HepG2 (cell line): ENCODE data around the gene DHH. TPM values are rescaled to one million over a fixed set of nuclear protein-coding genes. Genes with fewer than 3 reads are reported as not detected.
A peak's percentile ranks its signal among the peaks of the same experiment; 100 is the strongest.

Source experiments
- ATM ChIP-seq: fragments of 450-650 bp; IDR thresholded peaks from 2 replicates; pipeline ENCODE4 v1.7.1; 2017; ENCODE audit warnings: mild to moderate bottlenecking, borderline replicate concordance
- BORCS8-MEF2B ChIP-seq: sonication (generic); formaldehyde crosslinking; IDR thresholded peaks from 2 replicates; pipeline ENCODE4 v1.8.0; 2022; ENCODE audit warnings: mild to moderate bottlenecking, missing genetic modification reagents
- CBX5 ChIP-seq: sonication (generic); formaldehyde crosslinking; IDR thresholded peaks from 2 replicates; pipeline ENCODE4 v1.4.0; 2020; ENCODE audit warnings: missing genetic modification reagents, borderline replicate concordance
- GABPA ChIP-seq, 2 experiments: IDR thresholded peaks; 2 replicates each; pipeline ENCODE4 v1.6.1; 2011 to 2016; ENCODE audit warnings: low read depth in 2 of 2, low read length in 1 of 2, missing biosample characterization in 1 of 2, missing genetic modification characterization in 1 of 2
- MAFF ChIP-seq: IDR thresholded peaks from 2 replicates; pipeline ENCODE4 v1.6.1; 2011; ENCODE audit warnings: low read depth, low read length, improper control_type of control experiment
- PLRG1 ChIP-seq: fragments of 450-650 bp; conservative IDR thresholded peaks from 2 replicates; pipeline ENCODE4 v1.6.1; 2016
- RFXAP ChIP-seq: sonication (generic); formaldehyde crosslinking; IDR thresholded peaks from 2 replicates; pipeline ENCODE4 v1.4.0; 2020; ENCODE audit warnings: missing genetic modification reagents, borderline replicate concordance
- SMAD9 ChIP-seq: sonication (generic); formaldehyde crosslinking; IDR thresholded peaks from 2 replicates; pipeline ENCODE4 v1.5.1; 2020; ENCODE audit warnings: mild to moderate bottlenecking, missing genetic modification reagents
- SP5 ChIP-seq: IDR thresholded peaks from 2 replicates; pipeline ENCODE4 v1.6.1; 2016; ENCODE audit warnings: low read depth, borderline replicate concordance
- TAF1 ChIP-seq: sonication (generic); formaldehyde crosslinking; IDR thresholded peaks from 2 replicates; pipeline ENCODE4 v1.4.0; 2020; ENCODE audit warnings: missing genetic modification reagents
- TBL1XR1 ChIP-seq: fragments of 150-350 bp; IDR thresholded peaks from 2 replicates; pipeline ENCODE4 v1.6.1; 2014; ENCODE audit warnings: borderline replicate concordance, low read length; ENCODE audit not compliant: partially characterized antibody
- XRCC5 ChIP-seq: fragments of 200-400 bp; formaldehyde crosslinking; optimal IDR thresholded peaks from 2 replicates; pipeline ENCODE3; 2017; ENCODE audit warnings: mild to moderate bottlenecking, low read length
- ZNF337 ChIP-seq: sonication (generic); formaldehyde crosslinking; IDR thresholded peaks from 2 replicates; pipeline ENCODE4 v1.5.1; 2020; ENCODE audit warnings: missing genetic modification reagents, low read depth, mild to moderate bottlenecking, borderline replicate concordance
- ZNF607 ChIP-seq: sonication (generic); formaldehyde crosslinking; IDR thresholded peaks from 2 replicates; pipeline ENCODE4 v1.5.1; 2020; ENCODE audit warnings: missing genetic modification reagents, mild to moderate bottlenecking, borderline replicate concordance
- ZNF83 ChIP-seq: sonication (generic); formaldehyde crosslinking; IDR thresholded peaks from 2 replicates; pipeline ENCODE4 v1.4.0; 2020; ENCODE audit warnings: missing genetic modification reagents, mild to moderate bottlenecking, borderline replicate concordance
- polyA plus RNA-seq, 8 experiments: library from polyadenylated mRNA; depleted of rRNA in 3 of 8; stranded (reverse) in 7 of 8; unstranded in 1 of 8; fragments of >200 nt; fragmentation: Illumina TruSeq in 4 of 8; extraction: Trizol in 4 of 8; gene quantifications; 2 replicates each; pipeline versions ENCODE4 v1.2.1 to v1.2.3, GENCODE V29; 2011 to 2016; ENCODE audit warnings: low read depth in 4 of 8, missing spikeins in 1 of 8, mixed read lengths in 1 of 8; ENCODE audit not compliant: insufficient read depth in 1 of 8
- total RNA-seq, 5 experiments: library from RNA; depleted of rRNA; stranded (reverse); fragments of >200 nt; fragmentation: Illumina TruSeq; extraction: Trizol; gene quantifications; 2 replicates each; pipeline ENCODE4 v1.2.3, GENCODE V29; 2016; ENCODE audit warnings: low read depth in 1 of 5
- TF ChIP-seq, protein P1 (sequence below): fragments of 450-650 bp; IDR thresholded peaks from 2 replicates; pipeline ENCODE4 v1.6.1; 2017; ENCODE audit warnings: mild to moderate bottlenecking
- TF ChIP-seq, protein P2 (sequence below), 2 experiments: sonication (generic) in 1 of 2; formaldehyde crosslinking in 1 of 2; IDR thresholded peaks; 2 replicates each; pipeline versions ENCODE4 v1.4.0 to v1.6.1; 2016 to 2020; ENCODE audit warnings: borderline replicate concordance in 1 of 2, low read depth in 1 of 2, mild to moderate bottlenecking in 1 of 2, missing genetic modification reagents in 1 of 2
- TF ChIP-seq, protein P3 (sequence below): sonication (generic); formaldehyde crosslinking; IDR thresholded peaks from 2 replicates; pipeline ENCODE4 v1.5.0; 2020; ENCODE audit warnings: missing genetic modification reagents

DHH gene
- total and polyA plus RNA-seq, 2 of the 13 experiments (the other 11 are each of a cell fraction or from before 2014, with no cell fraction given) = not detected

DNA sequence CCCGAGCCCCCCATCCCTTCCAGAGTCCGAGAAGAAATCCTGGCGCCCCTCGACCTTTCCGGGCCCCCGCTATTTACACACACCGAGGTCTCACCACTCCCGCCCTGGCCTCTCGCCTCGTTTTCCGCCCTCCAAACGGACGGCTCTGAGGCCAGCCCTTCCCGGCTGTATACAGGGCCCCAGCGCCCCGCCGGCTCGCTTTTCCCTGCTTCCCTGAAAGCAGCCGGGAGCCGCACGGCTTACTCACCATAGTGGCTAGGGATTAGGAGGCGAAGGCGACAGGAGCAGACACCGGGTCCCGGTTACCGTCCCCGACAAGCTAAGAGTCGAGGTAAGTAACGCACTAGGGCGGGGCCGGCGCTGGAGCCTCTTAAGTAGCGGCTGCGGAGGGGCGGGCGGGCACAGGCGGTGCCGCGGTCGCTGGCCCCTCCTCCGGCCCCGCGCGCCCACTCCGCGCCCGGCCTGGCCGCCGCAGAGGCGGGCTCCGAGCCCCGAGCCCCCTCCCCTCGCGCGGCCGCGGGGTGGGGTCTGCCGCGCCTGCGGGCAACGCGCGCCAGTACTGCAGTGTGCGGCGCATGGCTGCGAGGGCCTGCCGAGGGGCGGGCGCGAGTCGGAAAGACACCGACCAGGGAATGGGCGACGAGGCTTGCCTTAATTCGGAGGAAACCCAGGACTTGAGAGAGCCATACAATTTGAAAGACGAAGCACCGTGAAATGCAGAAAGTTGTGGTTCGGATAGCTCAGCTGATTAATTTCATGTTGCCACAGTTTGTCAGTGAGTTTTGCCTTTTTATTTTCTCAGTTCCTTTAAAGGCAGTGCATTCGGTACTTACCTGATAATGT, 36.7 kb upstream of the DHH start, which contains the start of gene TUBA1B (continued):
- TF ChIP-seq, protein P1, sequence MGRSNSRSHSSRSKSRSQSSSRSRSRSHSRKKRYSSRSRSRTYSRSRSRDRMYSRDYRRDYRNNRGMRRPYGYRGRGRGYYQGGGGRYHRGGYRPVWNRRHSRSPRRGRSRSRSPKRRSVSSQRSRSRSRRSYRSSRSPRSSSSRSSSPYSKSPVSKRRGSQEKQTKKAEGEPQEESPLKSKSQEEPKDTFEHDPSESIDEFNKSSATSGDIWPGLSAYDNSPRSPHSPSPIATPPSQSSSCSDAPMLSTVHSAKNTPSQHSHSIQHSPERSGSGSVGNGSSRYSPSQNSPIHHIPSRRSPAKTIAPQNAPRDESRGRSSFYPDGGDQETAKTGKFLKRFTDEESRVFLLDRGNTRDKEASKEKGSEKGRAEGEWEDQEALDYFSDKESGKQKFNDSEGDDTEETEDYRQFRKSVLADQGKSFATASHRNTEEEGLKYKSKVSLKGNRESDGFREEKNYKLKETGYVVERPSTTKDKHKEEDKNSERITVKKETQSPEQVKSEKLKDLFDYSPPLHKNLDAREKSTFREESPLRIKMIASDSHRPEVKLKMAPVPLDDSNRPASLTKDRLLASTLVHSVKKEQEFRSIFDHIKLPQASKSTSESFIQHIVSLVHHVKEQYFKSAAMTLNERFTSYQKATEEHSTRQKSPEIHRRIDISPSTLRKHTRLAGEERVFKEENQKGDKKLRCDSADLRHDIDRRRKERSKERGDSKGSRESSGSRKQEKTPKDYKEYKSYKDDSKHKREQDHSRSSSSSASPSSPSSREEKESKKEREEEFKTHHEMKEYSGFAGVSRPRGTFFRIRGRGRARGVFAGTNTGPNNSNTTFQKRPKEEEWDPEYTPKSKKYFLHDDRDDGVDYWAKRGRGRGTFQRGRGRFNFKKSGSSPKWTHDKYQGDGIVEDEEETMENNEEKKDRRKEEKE = no peak
- TF ChIP-seq PLRG1 (no peak), BORCS8-MEF2B (CRISPR knock-in tag) (peak; percentile 88), ZNF83 (CRISPR knock-in tag) (no peak), TBL1XR1 (no peak), GABPA (IDR thresholded peaks at IDR 0.05; ENCODE audit: low read depth, low read length) (no peak), GABPA (CRISPR knock-in tag; IDR thresholded peaks at IDR 0.05; ENCODE audit: low read depth) (no peak), SMAD9 (CRISPR knock-in tag) (peak; percentile 89), MAFF (no peak), CBX5 (CRISPR knock-in tag) (no peak), XRCC5 (no peak), ATM (no peak), TAF1 (CRISPR knock-in tag) (peak; percentile 88), SP5 (CRISPR knock-in tag) (peak; percentile 27), ZNF607 (CRISPR knock-in tag) (no peak), RFXAP (CRISPR knock-in tag) (peak; percentile 55; the same call in 1 of the 2 replicates), ZNF337 (CRISPR knock-in tag) (no peak)
- TF ChIP-seq, protein P2, sequence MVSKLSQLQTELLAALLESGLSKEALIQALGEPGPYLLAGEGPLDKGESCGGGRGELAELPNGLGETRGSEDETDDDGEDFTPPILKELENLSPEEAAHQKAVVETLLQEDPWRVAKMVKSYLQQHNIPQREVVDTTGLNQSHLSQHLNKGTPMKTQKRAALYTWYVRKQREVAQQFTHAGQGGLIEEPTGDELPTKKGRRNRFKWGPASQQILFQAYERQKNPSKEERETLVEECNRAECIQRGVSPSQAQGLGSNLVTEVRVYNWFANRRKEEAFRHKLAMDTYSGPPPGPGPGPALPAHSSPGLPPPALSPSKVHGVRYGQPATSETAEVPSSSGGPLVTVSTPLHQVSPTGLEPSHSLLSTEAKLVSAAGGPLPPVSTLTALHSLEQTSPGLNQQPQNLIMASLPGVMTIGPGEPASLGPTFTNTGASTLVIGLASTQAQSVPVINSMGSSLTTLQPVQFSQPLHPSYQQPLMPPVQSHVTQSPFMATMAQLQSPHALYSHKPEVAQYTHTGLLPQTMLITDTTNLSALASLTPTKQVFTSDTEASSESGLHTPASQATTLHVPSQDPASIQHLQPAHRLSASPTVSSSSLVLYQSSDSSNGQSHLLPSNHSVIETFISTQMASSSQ (IDR thresholded peaks at IDR 0.05; ENCODE audit: low read depth) = no peak
- TF ChIP-seq, protein P2 (CRISPR knock-in tag; IDR thresholded peaks at IDR 0.05; ENCODE audit: borderline replicate concordance) = no peak
- TF ChIP-seq, protein P3, sequence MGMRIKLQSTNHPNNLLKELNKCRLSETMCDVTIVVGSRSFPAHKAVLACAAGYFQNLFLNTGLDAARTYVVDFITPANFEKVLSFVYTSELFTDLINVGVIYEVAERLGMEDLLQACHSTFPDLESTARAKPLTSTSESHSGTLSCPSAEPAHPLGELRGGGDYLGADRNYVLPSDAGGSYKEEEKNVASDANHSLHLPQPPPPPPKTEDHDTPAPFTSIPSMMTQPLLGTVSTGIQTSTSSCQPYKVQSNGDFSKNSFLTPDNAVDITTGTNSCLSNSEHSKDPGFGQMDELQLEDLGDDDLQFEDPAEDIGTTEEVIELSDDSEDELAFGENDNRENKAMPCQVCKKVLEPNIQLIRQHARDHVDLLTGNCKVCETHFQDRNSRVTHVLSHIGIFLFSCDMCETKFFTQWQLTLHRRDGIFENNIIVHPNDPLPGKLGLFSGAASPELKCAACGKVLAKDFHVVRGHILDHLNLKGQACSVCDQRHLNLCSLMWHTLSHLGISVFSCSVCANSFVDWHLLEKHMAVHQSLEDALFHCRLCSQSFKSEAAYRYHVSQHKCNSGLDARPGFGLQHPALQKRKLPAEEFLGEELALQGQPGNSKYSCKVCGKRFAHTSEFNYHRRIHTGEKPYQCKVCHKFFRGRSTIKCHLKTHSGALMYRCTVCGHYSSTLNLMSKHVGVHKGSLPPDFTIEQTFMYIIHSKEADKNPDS (CRISPR knock-in tag) = no peak
